ENCODE results near the gene WNT7B. TPM values are rescaled to one million over a fixed set of nuclear protein-coding genes. Genes with fewer than 3 reads are reported as not detected.

The WNT7B gene
- total and polyA plus RNA-seq, 2 of the 8 experiments (the other 6 are each of a cell fraction or from before 2014, with no cell fraction given), result 0.14 to 0.24 TPM

DNA sequence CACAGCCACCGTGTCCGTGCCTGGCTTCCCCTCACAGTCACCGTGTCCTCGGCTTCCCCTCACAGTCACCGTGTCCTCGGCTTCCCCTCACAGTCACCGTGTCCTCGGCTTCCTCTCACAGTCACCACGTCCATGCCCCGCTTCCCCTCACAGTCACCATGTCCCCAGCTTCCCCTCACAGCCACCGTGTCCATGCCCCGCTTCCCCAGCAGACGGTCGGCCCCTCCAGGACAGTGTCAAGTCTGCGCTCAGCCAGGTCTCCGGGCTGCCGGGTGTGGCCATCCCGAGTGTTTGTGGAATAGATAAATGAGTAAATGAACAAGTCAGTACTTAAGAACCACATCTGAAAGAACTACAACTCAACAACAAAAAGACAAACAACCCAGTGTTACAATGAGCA, 23.8 kb downstream of the WNT7B start:
- H3K79me2 ChIP-seq (ENCODE audit: control insufficient read depth in 1 of 2, insufficient read depth in 2 of 2, low read length in 2 of 2), result no peaks in the 10 kb centered on the region
- TF ChIP-seq SUZ12 (IDR thresholded peaks at IDR 0.05; ENCODE audit: low read length) (no peak), JUND (IDR thresholded peaks at IDR 0.05; ENCODE audit: low read length) (no peak), RBBP5 (IDR thresholded peaks at IDR 0.05; ENCODE audit: borderline replicate concordance, low read depth, low read length) (no peak)
- no peak overlapping the region for H3K4me2 ChIP-seq (ENCODE audit: insufficient read depth in 1 of 2, low read depth in 2 of 2, low read length in 2 of 2)
- H3K23ac ChIP-seq (ENCODE audit: insufficient read length), result no peak overlapping the region
- H3K4me3 ChIP-seq (ENCODE audit: extremely low read depth in 1 of 4, insufficient read depth in 2 of 4, low read depth in 3 of 4, low read length in 4 of 4), result no peak overlapping the region
- no peaks in the 10 kb centered on the region for H3K23me2 ChIP-seq (ENCODE audit: low read depth, low read length)
- no peak overlapping the region for H3K56ac ChIP-seq (replicated peaks; ENCODE audit: insufficient read length, low read depth, low read length)
- DNase-seq (ENCODE audit: low read depth in 1 of 2, low spot score in 2 of 2) (no peak), FAIRE-seq (no peak)
- H3K79me1 ChIP-seq (ENCODE audit: low read depth, low read length), result no peaks in the 10 kb centered on the region
- H2BK20ac ChIP-seq (ENCODE audit: low read length), result no peak overlapping the region
- no peak overlapping the region for H4K5ac ChIP-seq (ENCODE audit: insufficient read length, low read depth, low read length)
- H2BK5ac ChIP-seq (ENCODE audit: low read depth, low read length), result 0 out of 2 replicates have a peak overlapping the region, but pooled peaks have one; percentile 16
- H4K91ac ChIP-seq (replicated peaks; ENCODE audit: insufficient read length, low read length), result no peak overlapping the region
- H2AFZ ChIP-seq (ENCODE audit: low read length), result no peak overlapping the region
- H3K18ac ChIP-seq (ENCODE audit: extremely low read depth, low read length), result no peak overlapping the region
- no peak overlapping the region for H3K4ac ChIP-seq (replicated peaks; ENCODE audit: insufficient read length, low read depth, low read length)
- CTCF ChIA-PET (ENCODE audit: partially characterized antibody), result interaction anchor here (1.6 to 1.8 kb wide), 2 partner anchors 17 to 53 kb away, joined by 5 to 7 read pairs; no protein-coding TSS in a partner anchor
- no peaks in the 10 kb centered on the region for H3K36me3 ChIP-seq (ENCODE audit: control insufficient read depth in 2 of 4, insufficient read depth in 4 of 4, low read length in 3 of 4)
- no peaks in the 10 kb centered on the region for H3K9me3 ChIP-seq (ENCODE audit: insufficient read depth in 2 of 2, low read depth in 1 of 2, low read length in 1 of 2)
- H3K9ac ChIP-seq (replicated peaks in 1 of 4; ENCODE audit: extremely low read depth in 1 of 4, low read depth in 3 of 4, low read length in 3 of 4), result no peak overlapping the region
- H2BK12ac ChIP-seq (ENCODE audit: low read depth, low read length), result 0 out of 2 replicates have a peak overlapping the region, but pooled peaks have one; percentile 39
- H2AK5ac ChIP-seq (ENCODE audit: low read depth, low read length), result peak overlapping the region; percentile 90; the same call in 1 of the 2 replicates
- H3K14ac ChIP-seq (ENCODE audit: insufficient read length), result no peak overlapping the region
- no peak overlapping the region for H4K8ac ChIP-seq (ENCODE audit: extremely low read depth, insufficient read depth, low read length)
- H3K27ac ChIP-seq (ENCODE audit: low read depth, low read length), result no peak overlapping the region
- no peak overlapping the region for H2BK120ac ChIP-seq (replicated peaks; ENCODE audit: low read depth, low read length)
- 87% methylated on average over 15 of the region's 18 CpGs; no CpG with 5 or more reads in 1 of the 2 experiments for WGBS, 2 experiments (ENCODE audit: extremely low coverage in 1 of 2, insufficient coverage in 1 of 2, insufficient read length in 1 of 2, insufficient replicate concordance in 2 of 2, low coverage in 1 of 2, low lambda C conversion rate in 2 of 2, missing lambda C conversion rate in 1 of 2)
- peaks cover 0 to 3% (median 0%) of the 10 kb centered on the region in 4 experiments; a peak in 1 of 7 replicates for H3K27me3 ChIP-seq (replicated peaks in 1 of 4; ENCODE audit: control insufficient read depth in 3 of 4, extremely low read depth in 1 of 4, insufficient read depth in 3 of 4, low read length in 3 of 4)
- POLR2A ChIA-PET (ENCODE audit: partially characterized antibody), result interaction anchor here (0.7 kb wide), 1 partner anchor 286 kb away, joined by 3 read pairs; no protein-coding TSS in a partner anchor
- peak overlapping the region; percentile 18; the same call in 1 of the 2 replicates for H2BK15ac ChIP-seq (ENCODE audit: low read length)
- peaks cover 0 to 1% of the 10 kb centered on the region in 2 experiments for H4K20me1 ChIP-seq (replicated peaks in 1 of 2; ENCODE audit: control insufficient read depth in 1 of 2, insufficient read depth in 2 of 2, low read length in 2 of 2)
- peaks cover 0 to 9% (median 4%) of the 10 kb centered on the region in 4 experiments; a peak in 4 of 7 replicates for H3K4me1 ChIP-seq (replicated peaks in 1 of 4; ENCODE audit: control insufficient read depth in 3 of 4, insufficient read depth in 4 of 4, low read length in 3 of 4)
